DND-41 (cell line): ENCODE data around the gene FOXL2.

Experiments
- ATAC-seq: fragments of 200-7000 bp; cut with Tn5 transposase; 3 replicates; pipeline ENCODE4 v1.9.1; 2021; ENCODE audit warnings: low read depth; ENCODE audit not compliant: insufficient read depth
- DNase-seq: peaks from one replicate; pipeline ENCODE4 v3.0.0-alpha.2; 2020
- H2AFZ ChIP-seq: 2 replicates; pipeline ENCODE4 v1.6.0; 2012; ENCODE audit warnings: low read depth, low read length
- H3K27ac ChIP-seq: 2 replicates; pipeline ENCODE4 v1.5.1; 2012; ENCODE audit warnings: low read length, inconsistent platforms
- H3K27me3 ChIP-seq: fragments of 200-600 bp; sonication (generic); 2 replicates; pipeline ENCODE4 v1.6.0; 2012; ENCODE audit warnings: low read length, mild to moderate bottlenecking, inconsistent platforms; ENCODE audit not compliant: insufficient read depth, poor library complexity
- H3K36me3 ChIP-seq: 2 replicates; pipeline ENCODE4 v1.5.1; 2012; ENCODE audit warnings: low read length, inconsistent platforms; ENCODE audit not compliant: insufficient read depth
- H3K4me1 ChIP-seq: 2 replicates; pipeline ENCODE4 v1.5.1; 2012; ENCODE audit warnings: mild to moderate bottlenecking, low read length; ENCODE audit not compliant: insufficient read depth
- H3K4me2 ChIP-seq: 2 replicates; pipeline ENCODE4 v1.6.0; 2012; ENCODE audit warnings: mild to moderate bottlenecking, moderate library complexity, low read length, inconsistent platforms; ENCODE audit not compliant: insufficient read depth
- H3K4me3 ChIP-seq, 2 experiments: fragments of 200-600 bp in 1 of 2; shearing (Covaris generic) in 1 of 2; 2 replicates each; pipeline ENCODE4 v1.5.1; 2012 to 2016; ENCODE audit warnings: inconsistent platforms in 2 of 2, low read length in 2 of 2, mild to moderate bottlenecking in 2 of 2, low read depth in 1 of 2, moderate library complexity in 1 of 2
- H3K79me2 ChIP-seq: 2 replicates; pipeline ENCODE4 v1.6.0; 2012; ENCODE audit warnings: low read length, inconsistent platforms; ENCODE audit not compliant: insufficient read depth
- H3K9ac ChIP-seq: 2 replicates; pipeline ENCODE4 v1.6.0; 2012; ENCODE audit warnings: low read depth, mild to moderate bottlenecking, inconsistent platforms, low read length, moderate library complexity
- H3K9me3 ChIP-seq: 2 replicates; pipeline ENCODE4 v1.5.1; 2012; ENCODE audit warnings: low read length, moderate library complexity, mild to moderate bottlenecking, inconsistent platforms; ENCODE audit not compliant: insufficient read depth, severe bottlenecking
- H4K20me1 ChIP-seq: 2 replicates; pipeline ENCODE4 v1.6.0; 2012; ENCODE audit warnings: low read length; ENCODE audit not compliant: insufficient read depth
- EZH2 ChIP-seq: IDR thresholded peaks from 3 replicates; pipeline ENCODE4 v1.6.1; 2012; ENCODE audit warnings: borderline replicate concordance, low read depth, mild to moderate bottlenecking, moderate library complexity, low read length, inconsistent platforms; ENCODE audit not compliant: severe bottlenecking
- TF ChIP-seq, protein P1 (sequence below): IDR thresholded peaks from 2 replicates; pipeline ENCODE4 v1.5.1; 2012; ENCODE audit warnings: borderline replicate concordance, low read length, moderate library complexity, mild to moderate bottlenecking; ENCODE audit not compliant: poor library complexity, severe bottlenecking; ENCODE audit errors: extremely low read depth

FOXL2 gene

DNA sequence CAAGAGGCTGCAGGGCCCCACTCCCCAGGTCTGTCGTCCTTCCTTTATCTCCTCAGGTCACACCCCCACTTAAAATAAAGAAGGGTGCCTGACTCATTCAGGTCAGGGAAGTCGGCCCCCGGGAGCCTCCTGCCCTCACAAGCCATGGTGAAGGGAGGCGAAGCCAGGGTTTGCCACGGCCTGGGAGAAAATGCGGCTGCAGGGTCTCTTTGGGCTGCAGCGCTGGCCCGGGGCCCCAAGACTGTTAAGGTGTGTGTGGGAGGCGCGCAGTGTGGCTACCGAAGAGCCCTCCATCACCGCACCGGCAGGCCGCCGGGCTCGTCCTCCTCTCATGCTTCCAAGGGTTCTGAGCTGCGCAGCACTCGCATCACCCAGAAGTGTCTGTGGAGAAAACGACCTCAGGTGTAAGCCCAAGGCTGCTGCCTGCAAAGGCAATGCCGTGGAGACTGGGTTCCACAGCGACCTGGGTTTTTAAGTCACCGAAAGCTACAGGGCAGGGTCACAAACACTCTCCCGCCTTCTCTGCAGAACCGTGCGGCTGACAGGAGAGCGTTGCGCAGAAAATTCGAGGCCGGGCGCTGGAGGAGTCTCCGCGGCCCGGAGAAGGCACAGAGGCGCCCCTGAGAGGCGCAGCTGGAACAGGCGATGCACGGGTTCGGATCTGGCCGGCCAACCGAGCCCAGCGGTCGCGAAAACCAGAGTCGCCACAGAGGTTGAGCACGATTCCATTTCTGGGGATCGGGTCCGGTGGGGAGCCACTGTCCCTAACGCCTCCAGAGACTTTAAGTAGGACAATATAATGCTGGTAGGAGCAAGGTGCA is 8.7 kb downstream of the FOXL2 start:
- no peak overlapping the region for H3K4me2 ChIP-seq
- ATAC-seq (no peak), DNase-seq (no peak)
- no peak overlapping the region for H2AFZ ChIP-seq
- no peaks in the 10 kb centered on the region for H3K4me1 ChIP-seq
- H4K20me1 ChIP-seq, result no peaks in the 10 kb centered on the region
- no peak for TF ChIP-seq EZH2
- TF ChIP-seq, protein P1, sequence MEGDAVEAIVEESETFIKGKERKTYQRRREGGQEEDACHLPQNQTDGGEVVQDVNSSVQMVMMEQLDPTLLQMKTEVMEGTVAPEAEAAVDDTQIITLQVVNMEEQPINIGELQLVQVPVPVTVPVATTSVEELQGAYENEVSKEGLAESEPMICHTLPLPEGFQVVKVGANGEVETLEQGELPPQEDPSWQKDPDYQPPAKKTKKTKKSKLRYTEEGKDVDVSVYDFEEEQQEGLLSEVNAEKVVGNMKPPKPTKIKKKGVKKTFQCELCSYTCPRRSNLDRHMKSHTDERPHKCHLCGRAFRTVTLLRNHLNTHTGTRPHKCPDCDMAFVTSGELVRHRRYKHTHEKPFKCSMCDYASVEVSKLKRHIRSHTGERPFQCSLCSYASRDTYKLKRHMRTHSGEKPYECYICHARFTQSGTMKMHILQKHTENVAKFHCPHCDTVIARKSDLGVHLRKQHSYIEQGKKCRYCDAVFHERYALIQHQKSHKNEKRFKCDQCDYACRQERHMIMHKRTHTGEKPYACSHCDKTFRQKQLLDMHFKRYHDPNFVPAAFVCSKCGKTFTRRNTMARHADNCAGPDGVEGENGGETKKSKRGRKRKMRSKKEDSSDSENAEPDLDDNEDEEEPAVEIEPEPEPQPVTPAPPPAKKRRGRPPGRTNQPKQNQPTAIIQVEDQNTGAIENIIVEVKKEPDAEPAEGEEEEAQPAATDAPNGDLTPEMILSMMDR, result no peak
- no peaks in the 10 kb centered on the region for H3K79me2 ChIP-seq
- no peaks in the 10 kb centered on the region for H3K36me3 ChIP-seq
- H3K4me3 ChIP-seq, result no peak overlapping the region
- no peaks in the 10 kb centered on the region for H3K9me3 ChIP-seq
- no peak overlapping the region for H3K9ac ChIP-seq
- H3K27me3 ChIP-seq, result no peaks in the 10 kb centered on the region
- H3K27ac ChIP-seq, result no peak overlapping the region

DNA sequence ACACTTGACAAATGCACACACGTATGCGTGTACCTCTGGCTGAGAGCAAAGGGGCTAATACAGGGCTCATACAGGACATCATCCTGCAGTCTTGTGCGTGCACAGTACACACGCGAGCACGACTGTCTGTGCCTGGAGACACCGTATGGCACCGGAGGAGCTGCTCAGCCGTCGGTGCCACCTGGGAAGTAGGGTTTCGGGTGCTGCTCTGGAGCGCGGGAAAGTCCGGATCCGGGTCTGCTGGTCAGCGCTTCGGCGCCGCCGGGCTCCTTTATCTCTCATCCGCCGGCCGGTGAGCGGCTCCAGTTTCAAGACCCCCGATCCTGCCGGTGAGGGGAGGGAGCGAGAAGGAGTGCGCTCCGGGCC is 9.3 kb downstream of the FOXL2 start:
- Histone ChIP-seq H3K9ac (no peak overlapping the region), H3K4me2 (no peak overlapping the region), H3K27me3 (no peaks in the 10 kb centered on the region), H3K9me3 (no peaks in the 10 kb centered on the region), H3K79me2 (no peaks in the 10 kb centered on the region), H2AFZ (no peak overlapping the region), H3K27ac (no peak overlapping the region), H3K4me3 (no peak overlapping the region), H4K20me1 (no peaks in the 10 kb centered on the region), H3K36me3 (no peaks in the 10 kb centered on the region), H3K4me1 (no peaks in the 10 kb centered on the region)
- no peak for DNase-seq
- TF ChIP-seq, protein P1, result no peak
- TF ChIP-seq EZH2, result no peak
- ATAC-seq, result no peak

DNA sequence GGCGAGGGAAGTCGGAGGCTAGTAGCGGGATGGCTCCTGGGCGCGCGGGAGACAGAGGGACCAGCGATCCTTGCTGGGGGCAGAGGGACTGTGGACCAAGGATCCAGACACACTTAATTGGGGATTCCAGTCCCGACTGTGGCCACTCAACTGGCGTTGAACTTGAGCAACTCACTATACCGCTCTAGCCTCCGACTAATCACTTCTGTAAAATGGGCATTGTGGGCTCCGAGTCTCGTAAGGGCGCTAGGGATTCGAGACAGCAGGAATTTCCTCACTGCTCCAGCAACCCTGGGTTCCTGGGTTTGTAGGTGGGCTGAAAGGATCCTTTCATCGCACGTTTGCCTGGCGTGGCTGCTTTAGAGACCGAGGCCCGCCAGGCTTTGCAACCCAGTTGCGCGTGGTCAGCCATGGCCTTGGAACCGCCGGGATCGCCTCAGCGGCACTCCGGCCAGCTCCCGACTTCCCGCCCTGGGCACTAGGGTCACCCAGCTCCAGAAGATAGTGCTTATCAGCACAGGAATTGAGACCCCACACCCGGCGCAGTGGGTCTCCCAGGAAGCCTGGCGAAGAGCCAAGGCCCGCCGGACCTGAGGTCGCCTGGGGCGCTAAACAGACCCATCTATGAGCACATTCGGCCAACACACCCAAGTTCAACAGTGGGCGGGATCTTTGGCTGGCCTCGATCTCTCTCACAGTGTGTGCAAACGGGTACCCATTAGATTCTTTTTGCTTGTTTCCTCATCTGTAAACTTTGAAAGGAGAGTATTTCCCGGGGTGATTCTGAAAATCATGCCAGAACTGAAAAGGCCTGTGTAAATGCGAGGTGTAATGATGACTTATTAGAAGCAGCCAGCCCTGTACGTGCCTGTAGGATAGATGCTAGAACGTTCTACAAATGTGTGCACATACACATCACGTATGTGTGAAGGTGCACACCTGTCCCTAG is 9.9 kb downstream of the FOXL2 start:
- no peaks in the 10 kb centered on the region for H3K27me3 ChIP-seq
- H3K79me2 ChIP-seq, result no peaks in the 10 kb centered on the region
- DNase-seq, result no peak
- no peaks in the 10 kb centered on the region for H3K36me3 ChIP-seq
- no peak for ATAC-seq
- no peaks in the 10 kb centered on the region for H4K20me1 ChIP-seq
- no peak overlapping the region for H3K9ac ChIP-seq
- no peak overlapping the region for H3K4me3 ChIP-seq
- no peak overlapping the region for H2AFZ ChIP-seq
- no peaks in the 10 kb centered on the region for H3K9me3 ChIP-seq
- H3K4me2 ChIP-seq, result no peak overlapping the region
- TF ChIP-seq EZH2, result no peak
- TF ChIP-seq, protein P1, result no peak
- H3K27ac ChIP-seq, result no peak overlapping the region
- no peaks in the 10 kb centered on the region for H3K4me1 ChIP-seq
